Measurements from ENCODE around the gene ZSWIM1. TPM values are rescaled to one million over a fixed set of nuclear protein-coding genes. Genes with fewer than 3 reads are reported as not detected.
A peak's percentile ranks its signal among the peaks of the same experiment; 100 is the strongest.

ZSWIM1 gene
- total RNA-seq, 1 donor from 2014 or later, result 10.7 TPM

DNA sequence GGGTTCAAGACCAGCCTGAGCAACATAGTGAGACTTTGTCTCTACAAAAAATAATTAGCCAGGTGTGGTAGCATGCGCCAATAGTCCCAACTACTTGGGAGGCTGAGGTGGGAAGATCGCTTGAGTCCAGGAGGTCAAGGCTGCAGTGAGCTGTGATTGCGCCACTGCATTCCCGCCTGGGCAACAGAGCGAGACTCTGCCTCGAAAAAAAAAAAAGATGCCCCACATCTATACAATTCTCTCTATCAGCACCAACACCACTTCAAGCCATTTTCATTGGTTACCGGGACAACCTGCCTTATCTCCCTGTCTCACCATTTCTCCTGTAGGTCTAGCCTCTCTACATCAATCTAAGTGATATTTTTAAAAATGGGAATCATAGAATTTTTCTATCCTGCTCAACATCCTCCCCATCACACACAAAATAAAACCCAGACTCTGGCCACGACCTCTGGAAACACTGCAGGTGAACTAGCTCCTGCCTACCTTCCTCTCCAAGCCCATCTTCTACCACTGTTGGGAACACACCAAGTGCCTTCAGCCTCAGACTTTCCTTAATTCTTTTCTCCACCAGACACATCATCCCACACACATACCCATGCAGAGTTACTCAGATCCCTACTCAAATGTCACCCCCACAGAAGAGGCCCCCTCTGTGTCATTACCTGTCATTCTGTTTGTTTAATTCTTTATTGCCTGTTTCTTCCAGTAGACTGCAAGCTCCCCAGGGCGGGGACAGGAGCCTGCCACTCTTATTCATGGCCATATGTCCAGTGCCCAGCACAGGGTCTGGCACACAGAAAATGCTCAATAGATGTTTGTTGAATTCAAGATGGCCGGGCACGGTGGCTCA, 40.5 kb downstream of the ZSWIM1 start:
- no peak overlapping the region for H3K4me3 Mint-ChIP-seq
- no peak for TF ChIP-seq EZH2phosphoT487 (IDR thresholded peaks at IDR 0.05)
- TF ChIP-seq EZH2 (IDR thresholded peaks at IDR 0.05), result no peak
- TF ChIP-seq, protein P1, sequence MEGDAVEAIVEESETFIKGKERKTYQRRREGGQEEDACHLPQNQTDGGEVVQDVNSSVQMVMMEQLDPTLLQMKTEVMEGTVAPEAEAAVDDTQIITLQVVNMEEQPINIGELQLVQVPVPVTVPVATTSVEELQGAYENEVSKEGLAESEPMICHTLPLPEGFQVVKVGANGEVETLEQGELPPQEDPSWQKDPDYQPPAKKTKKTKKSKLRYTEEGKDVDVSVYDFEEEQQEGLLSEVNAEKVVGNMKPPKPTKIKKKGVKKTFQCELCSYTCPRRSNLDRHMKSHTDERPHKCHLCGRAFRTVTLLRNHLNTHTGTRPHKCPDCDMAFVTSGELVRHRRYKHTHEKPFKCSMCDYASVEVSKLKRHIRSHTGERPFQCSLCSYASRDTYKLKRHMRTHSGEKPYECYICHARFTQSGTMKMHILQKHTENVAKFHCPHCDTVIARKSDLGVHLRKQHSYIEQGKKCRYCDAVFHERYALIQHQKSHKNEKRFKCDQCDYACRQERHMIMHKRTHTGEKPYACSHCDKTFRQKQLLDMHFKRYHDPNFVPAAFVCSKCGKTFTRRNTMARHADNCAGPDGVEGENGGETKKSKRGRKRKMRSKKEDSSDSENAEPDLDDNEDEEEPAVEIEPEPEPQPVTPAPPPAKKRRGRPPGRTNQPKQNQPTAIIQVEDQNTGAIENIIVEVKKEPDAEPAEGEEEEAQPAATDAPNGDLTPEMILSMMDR (IDR thresholded peaks at IDR 0.05), result no peak
- Histone ChIP-seq H3K4me2 (no peak overlapping the region), H3K9ac (no peak overlapping the region), H3K27me3 (no peaks in the 10 kb centered on the region), H2AFZ (replicated peaks) (no peak overlapping the region), H3K4me3 (no peak overlapping the region), H3K79me2 (ENCODE audit: low read depth) (no peaks in the 10 kb centered on the region), H3F3A (ENCODE audit: low read depth) (peaks cover 10% of the 10 kb centered on the region), H3K36me3 (no peaks in the 10 kb centered on the region), H3K4me1 (peaks cover 16% of the 10 kb centered on the region), H3K9me3 (ENCODE audit: low read depth) (no peaks in the 10 kb centered on the region), H3K27ac (no peak overlapping the region), H4K20me1 (ENCODE audit: low read depth) (no peaks in the 10 kb centered on the region)
- no peaks in the 10 kb centered on the region for H3K9me3 Mint-ChIP-seq
- no peak for DNase-seq (ENCODE audit: low spot score)
- H3K27ac Mint-ChIP-seq, result no peak overlapping the region
- H3K36me3 Mint-ChIP-seq, result no peaks in the 10 kb centered on the region
- peaks cover 38% of the 10 kb centered on the region for H3K4me1 Mint-ChIP-seq
- H3K27me3 Mint-ChIP-seq (ENCODE audit: insufficient read depth, low read depth), result peaks cover 9% of the 10 kb centered on the region

DNA sequence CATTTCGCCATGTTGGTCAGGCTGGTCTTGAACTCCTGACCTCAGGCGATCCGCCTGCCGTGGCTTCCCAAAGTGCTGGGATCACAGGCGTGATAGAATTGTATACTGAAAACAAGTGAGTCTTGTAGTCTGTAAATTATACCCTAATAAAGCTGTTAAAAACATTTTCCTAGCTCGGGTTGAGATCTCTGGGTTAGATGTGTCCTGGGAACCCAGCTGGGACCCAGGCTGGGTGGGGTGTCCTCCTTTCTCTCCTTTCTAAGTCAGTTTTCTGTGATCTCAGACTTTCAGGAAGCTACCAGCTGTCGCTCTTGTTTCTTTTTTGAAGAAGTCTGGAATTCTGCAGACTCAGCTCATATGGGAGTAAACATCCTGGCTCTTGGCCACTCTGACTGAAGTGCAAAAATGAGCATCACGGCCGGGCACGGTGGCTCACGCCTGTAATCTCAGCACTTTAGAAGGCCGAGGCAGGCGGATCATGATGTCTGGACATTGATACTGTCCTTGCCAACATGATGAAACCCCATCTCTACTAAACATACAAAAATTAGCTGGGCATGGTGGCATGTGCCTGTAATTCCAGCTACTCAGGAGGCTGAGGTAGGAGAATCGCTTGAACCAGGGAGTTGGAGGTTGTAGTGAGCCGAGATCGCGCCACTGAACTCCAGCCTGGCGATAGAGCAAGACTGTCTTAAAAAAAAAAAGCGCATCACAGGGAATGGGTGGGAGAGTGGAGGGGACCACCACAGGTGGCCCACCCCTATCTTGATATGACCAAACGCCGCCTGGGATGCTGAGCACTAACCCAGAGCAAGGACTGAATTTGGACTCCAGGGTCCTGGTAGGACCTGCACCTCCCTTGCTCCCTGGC, 43.6 kb downstream of the ZSWIM1 start:
- no peaks in the 10 kb centered on the region for H3K9me3 Mint-ChIP-seq
- H3K27me3 ChIP-seq, result no peaks in the 10 kb centered on the region
- no peaks in the 10 kb centered on the region for H3K79me2 ChIP-seq (ENCODE audit: low read depth)
- H4K20me1 ChIP-seq (ENCODE audit: low read depth), result no peaks in the 10 kb centered on the region
- peaks cover 15% of the 10 kb centered on the region for H3K4me1 ChIP-seq
- H3K4me3 ChIP-seq, result no peak overlapping the region
- TF ChIP-seq EZH2phosphoT487 (IDR thresholded peaks at IDR 0.05) (no peak), EZH2 (IDR thresholded peaks at IDR 0.05) (no peak)
- TF ChIP-seq, protein P1 (IDR thresholded peaks at IDR 0.05), result no peak
- H3K27ac ChIP-seq, result no peak overlapping the region
- no peak overlapping the region for H3K4me2 ChIP-seq
- no peaks in the 10 kb centered on the region for H3K9me3 ChIP-seq (ENCODE audit: low read depth)
- H3K9ac ChIP-seq, result no peak overlapping the region
- no peak overlapping the region for H3K4me3 Mint-ChIP-seq
- H2AFZ ChIP-seq (replicated peaks), result no peak overlapping the region
- H3K4me1 Mint-ChIP-seq, result peaks cover 32% of the 10 kb centered on the region
- peaks cover 12% of the 10 kb centered on the region for H3K27me3 Mint-ChIP-seq (ENCODE audit: insufficient read depth, low read depth)
- H3F3A ChIP-seq (ENCODE audit: low read depth), result peaks cover 21% of the 10 kb centered on the region
- no peaks in the 10 kb centered on the region for H3K36me3 ChIP-seq
- H3K27ac Mint-ChIP-seq, result peak overlapping the region; percentile 29
- no peak for DNase-seq (ENCODE audit: low spot score)
- no peaks in the 10 kb centered on the region for H3K36me3 Mint-ChIP-seq

GRCh38 chr20:45925821-45926506, 44.9 kb downstream of the ZSWIM1 start:
- no peaks in the 10 kb centered on the region for H4K20me1 ChIP-seq (ENCODE audit: low read depth)
- peaks cover 12% of the 10 kb centered on the region for H3K27me3 Mint-ChIP-seq (ENCODE audit: insufficient read depth, low read depth)
- H3K9ac ChIP-seq, result no peak overlapping the region

More at GRCh38 chr20:45925821-45926506, 44.9 kb downstream of the ZSWIM1 start:
- Histone ChIP-seq H3K27me3 (no peaks in the 10 kb centered on the region), H3K4me1 (peaks cover 13% of the 10 kb centered on the region), H3K36me3 (no peaks in the 10 kb centered on the region), H3K4me2 (peak overlapping the region; percentile 38), H3F3A (ENCODE audit: low read depth) (peaks cover 26% of the 10 kb centered on the region), H2AFZ (replicated peaks) (no peak overlapping the region), H3K9me3 (ENCODE audit: low read depth) (no peaks in the 10 kb centered on the region), H3K4me3 (no peak overlapping the region), H3K27ac (peak overlapping the region; percentile 58), H3K79me2 (ENCODE audit: low read depth) (no peaks in the 10 kb centered on the region)
- Mint-ChIP-seq H3K9me3 (no peaks in the 10 kb centered on the region), H3K4me1 (peaks cover 23% of the 10 kb centered on the region), H3K36me3 (no peaks in the 10 kb centered on the region), H3K4me3 (no peak overlapping the region), H3K27ac (no peak overlapping the region)
- peak; percentile 42 for DNase-seq (ENCODE audit: low spot score)
- TF ChIP-seq EZH2phosphoT487 (IDR thresholded peaks at IDR 0.05) (no peak), EZH2 (IDR thresholded peaks at IDR 0.05) (no peak)
- TF ChIP-seq, protein P1 (IDR thresholded peaks at IDR 0.05), result no peak
